Astrocyte (in vitro differentiated cells and primary cell): Measurements from ENCODE around the gene PARK7. TPM values are rescaled to one million over a fixed set of nuclear protein-coding genes. Genes with fewer than 3 reads are reported as not detected.
A peak's percentile ranks its signal among the peaks of the same experiment; 100 is the strongest.

Experiments used
- DNase-seq: peaks from one replicate; pipeline ENCODE4 v3.0.0-alpha.2; 2010; ENCODE audit warnings: low read depth
- FAIRE-seq: peaks from 2 replicates; lab custom pipeline; 2011; peaks lifted over from hg19 to GRCh38; lab: Jason Lieb, UNC
- H2AFZ ChIP-seq: 2 replicates; pipeline ENCODE4 v1.6.0; 2012; ENCODE audit warnings: low read depth, low read length, inconsistent platforms
- H3K27ac ChIP-seq: 2 replicates; pipeline ENCODE4 v1.5.1; 2011; ENCODE audit warnings: low read depth, low read length, inconsistent platforms
- H3K27me3 ChIP-seq: 2 replicates; pipeline ENCODE4 v1.6.0; 2011; ENCODE audit warnings: low read length, inconsistent platforms; ENCODE audit not compliant: insufficient read depth
- H3K36me3 ChIP-seq: 2 replicates; pipeline ENCODE4 v1.5.1; 2011; ENCODE audit warnings: low read length, inconsistent platforms; ENCODE audit not compliant: insufficient read depth
- H3K4me1 ChIP-seq: 2 replicates; pipeline ENCODE4 v1.5.1; 2011; ENCODE audit warnings: low read length, inconsistent platforms; ENCODE audit not compliant: insufficient read depth
- H3K4me2 ChIP-seq: 2 replicates; pipeline ENCODE4 v1.6.0; 2012; ENCODE audit warnings: low read length, inconsistent platforms
- H3K4me3 ChIP-seq: 2 replicates; pipeline ENCODE4 v1.5.1; 2011; ENCODE audit warnings: low read depth, mild to moderate bottlenecking, low read length, inconsistent platforms; ENCODE audit not compliant: insufficient read depth
- H3K79me2 ChIP-seq: 2 replicates; pipeline ENCODE4 v1.6.0; 2012; ENCODE audit warnings: mild to moderate bottlenecking, low read length, inconsistent platforms; ENCODE audit not compliant: insufficient read depth
- H3K9ac ChIP-seq: 2 replicates; pipeline ENCODE4 v1.6.0; 2012; ENCODE audit warnings: mild to moderate bottlenecking, low read length, inconsistent platforms
- H3K9me3 ChIP-seq: 2 replicates; pipeline ENCODE4 v1.5.1; 2012; ENCODE audit warnings: low read depth, mild to moderate bottlenecking, low read length, inconsistent platforms; ENCODE audit not compliant: insufficient read depth
- H4K20me1 ChIP-seq: 2 replicates; pipeline ENCODE4 v1.6.0; 2012; ENCODE audit warnings: low read length, inconsistent platforms; ENCODE audit not compliant: insufficient read depth
- H3K27ac Mint-ChIP-seq: one replicate; pipeline ENCODE4 v1.8.0; 2021; ENCODE audit warnings: mild to moderate bottlenecking, mixed read lengths; ENCODE audit not compliant: unreplicated experiment
- H3K27me3 Mint-ChIP-seq: one replicate; pipeline ENCODE4 v1.8.0; 2021; ENCODE audit warnings: low read depth, mixed read lengths; ENCODE audit not compliant: unreplicated experiment
- H3K36me3 Mint-ChIP-seq: one replicate; pipeline ENCODE4 v1.8.0; 2021; ENCODE audit warnings: low read depth, mixed read lengths; ENCODE audit not compliant: unreplicated experiment
- H3K4me1 Mint-ChIP-seq: one replicate; pipeline ENCODE4 v1.8.0; 2021; ENCODE audit warnings: low read depth, mixed read lengths; ENCODE audit not compliant: unreplicated experiment
- H3K4me3 Mint-ChIP-seq: one replicate; pipeline ENCODE4 v1.8.0; 2021; ENCODE audit warnings: mild to moderate bottlenecking, moderate library complexity, mixed read lengths; ENCODE audit not compliant: unreplicated experiment
- H3K9me3 Mint-ChIP-seq: one replicate; pipeline ENCODE4 v1.8.0; 2021; ENCODE audit warnings: mild to moderate bottlenecking, mixed read lengths; ENCODE audit not compliant: unreplicated experiment
- EZH2 ChIP-seq: IDR thresholded peaks from 2 replicates; pipeline ENCODE4 v1.6.1; 2012; ENCODE audit warnings: mild to moderate bottlenecking, low read length, inconsistent platforms; ENCODE audit not compliant: insufficient read depth
- total RNA-seq: library from RNA; stranded (reverse); gene quantifications from 2 replicates; pipeline ENCODE4 v1.2.1, GENCODE V29; 2021
- TF ChIP-seq, protein P1 (sequence below): IDR thresholded peaks from 2 replicates; pipeline ENCODE4 v1.5.1; 2011; ENCODE audit warnings: low read depth, mild to moderate bottlenecking, inconsistent platforms, low read length, moderate library complexity; ENCODE audit not compliant: insufficient read depth

The PARK7 gene
- total RNA-seq, 1 donor from 2014 or later = 282 TPM

GRCh38 chr1:7983086-7983778 is 21.7 kb downstream of the PARK7 start:
- no peaks in the 10 kb centered on the region for H3K27me3 ChIP-seq
- peaks cover 13% of the 10 kb centered on the region for H4K20me1 ChIP-seq
- H2AFZ ChIP-seq = no peak overlapping the region
- no peak overlapping the region for H3K4me2 ChIP-seq
- H3K9me3 Mint-ChIP-seq = no peaks in the 10 kb centered on the region
- no peak overlapping the region for H3K4me3 ChIP-seq
- peaks cover 39% of the 10 kb centered on the region for H3K36me3 ChIP-seq
- H3K4me1 ChIP-seq = peaks cover 3% of the 10 kb centered on the region
- peaks cover 22% of the 10 kb centered on the region for H3K36me3 Mint-ChIP-seq
- peaks cover 3% of the 10 kb centered on the region for H3K4me1 Mint-ChIP-seq
- H3K27ac ChIP-seq = no peak overlapping the region
- H3K79me2 ChIP-seq = peaks cover 5% of the 10 kb centered on the region
- DNase-seq = no peak
- no peak overlapping the region for H3K9ac ChIP-seq
- no peak for TF ChIP-seq EZH2
- TF ChIP-seq, protein P1, sequence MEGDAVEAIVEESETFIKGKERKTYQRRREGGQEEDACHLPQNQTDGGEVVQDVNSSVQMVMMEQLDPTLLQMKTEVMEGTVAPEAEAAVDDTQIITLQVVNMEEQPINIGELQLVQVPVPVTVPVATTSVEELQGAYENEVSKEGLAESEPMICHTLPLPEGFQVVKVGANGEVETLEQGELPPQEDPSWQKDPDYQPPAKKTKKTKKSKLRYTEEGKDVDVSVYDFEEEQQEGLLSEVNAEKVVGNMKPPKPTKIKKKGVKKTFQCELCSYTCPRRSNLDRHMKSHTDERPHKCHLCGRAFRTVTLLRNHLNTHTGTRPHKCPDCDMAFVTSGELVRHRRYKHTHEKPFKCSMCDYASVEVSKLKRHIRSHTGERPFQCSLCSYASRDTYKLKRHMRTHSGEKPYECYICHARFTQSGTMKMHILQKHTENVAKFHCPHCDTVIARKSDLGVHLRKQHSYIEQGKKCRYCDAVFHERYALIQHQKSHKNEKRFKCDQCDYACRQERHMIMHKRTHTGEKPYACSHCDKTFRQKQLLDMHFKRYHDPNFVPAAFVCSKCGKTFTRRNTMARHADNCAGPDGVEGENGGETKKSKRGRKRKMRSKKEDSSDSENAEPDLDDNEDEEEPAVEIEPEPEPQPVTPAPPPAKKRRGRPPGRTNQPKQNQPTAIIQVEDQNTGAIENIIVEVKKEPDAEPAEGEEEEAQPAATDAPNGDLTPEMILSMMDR = no peak
- no peaks in the 10 kb centered on the region for H3K9me3 ChIP-seq
- no peak overlapping the region for H3K27ac Mint-ChIP-seq
- no peaks in the 10 kb centered on the region for H3K27me3 Mint-ChIP-seq
- no peak for FAIRE-seq
- no peak overlapping the region for H3K4me3 Mint-ChIP-seq

- Histone ChIP-seq H3K9me3 (no peaks in the 10 kb centered on the region), H3K27me3 (no peaks in the 10 kb centered on the region), H3K36me3 (peaks cover 28% of the 10 kb centered on the region), H2AFZ (no peak overlapping the region), H3K4me2 (no peak overlapping the region), H3K79me2 (peaks cover 5% of the 10 kb centered on the region), H3K4me1 (peaks cover 3% of the 10 kb centered on the region), H4K20me1 (peaks cover 13% of the 10 kb centered on the region), H3K4me3 (no peak overlapping the region), H3K27ac (no peak overlapping the region), H3K9ac (no peak overlapping the region)
- TF ChIP-seq, protein P1 = no peak
- TF ChIP-seq EZH2 = no peak
- Mint-ChIP-seq H3K9me3 (no peaks in the 10 kb centered on the region), H3K27me3 (no peaks in the 10 kb centered on the region), H3K27ac (no peak overlapping the region), H3K36me3 (peaks cover 25% of the 10 kb centered on the region), H3K4me3 (no peak overlapping the region), H3K4me1 (peaks cover 3% of the 10 kb centered on the region)
- FAIRE-seq (no peak), DNase-seq (no peak)
Measured at GRCh38 chr1:7984811-7985210, 23.3 kb downstream of the PARK7 start.

DNA sequence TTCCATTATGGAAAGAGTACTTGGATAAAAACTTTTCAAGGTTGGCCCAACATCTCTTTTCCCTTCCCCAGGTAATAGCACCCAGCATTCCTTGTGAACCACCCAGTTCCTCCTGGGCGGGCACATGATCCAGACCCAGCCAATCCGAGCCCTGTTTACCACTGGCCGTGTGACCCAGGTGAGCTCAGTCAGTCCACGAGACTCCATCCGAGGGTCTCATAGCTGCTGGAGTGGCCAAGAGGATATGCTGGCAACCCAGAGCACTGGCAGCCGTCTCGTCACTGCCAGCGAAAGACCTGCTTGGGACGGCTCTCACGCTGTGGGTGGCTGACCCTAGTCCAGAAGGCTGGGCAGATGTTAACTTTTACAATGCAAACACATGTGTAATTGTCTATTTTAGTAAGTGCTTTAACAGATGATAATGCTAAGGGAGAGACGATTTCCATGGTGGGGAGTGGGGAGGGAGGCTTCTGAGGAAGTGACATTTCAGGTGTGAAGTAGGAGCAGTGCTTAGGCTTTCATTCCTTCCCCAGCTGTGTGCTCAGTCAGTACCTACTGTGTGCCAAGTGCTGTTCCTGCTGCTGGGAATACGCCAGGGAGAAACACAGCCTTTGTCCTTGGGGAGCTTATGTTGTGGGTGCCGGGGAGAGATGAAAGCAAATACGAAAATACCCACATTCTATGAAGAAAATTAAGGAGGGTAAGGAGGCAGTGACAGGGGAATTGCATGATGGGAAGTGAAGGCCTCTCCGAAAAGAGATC is 24.5 kb downstream of the PARK7 start:
- Histone ChIP-seq H3K27me3 (no peaks in the 10 kb centered on the region), H3K36me3 (peaks cover 28% of the 10 kb centered on the region), H3K9me3 (no peaks in the 10 kb centered on the region), H4K20me1 (peaks cover 13% of the 10 kb centered on the region), H3K4me3 (no peak overlapping the region), H2AFZ (no peak overlapping the region), H3K79me2 (peaks cover 5% of the 10 kb centered on the region), H3K4me1 (peaks cover 3% of the 10 kb centered on the region), H3K27ac (no peak overlapping the region), H3K9ac (no peak overlapping the region), H3K4me2 (no peak overlapping the region)
- TF ChIP-seq, protein P1 = no peak
- no peak for TF ChIP-seq EZH2
- FAIRE-seq (no peak), DNase-seq (no peak)
- no peak overlapping the region for H3K27ac Mint-ChIP-seq
- peaks cover 3% of the 10 kb centered on the region for H3K4me1 Mint-ChIP-seq
- H3K36me3 Mint-ChIP-seq = peaks cover 20% of the 10 kb centered on the region
- peaks cover 2% of the 10 kb centered on the region for H3K9me3 Mint-ChIP-seq
- H3K4me3 Mint-ChIP-seq = peak overlapping the region; percentile 18
- H3K27me3 Mint-ChIP-seq = no peaks in the 10 kb centered on the region
